Erythroblast (primary cell): Measurements from ENCODE around the gene BAIAP3.

Experiments used
- GATA1 ChIP-seq: IDR thresholded peaks from 2 replicates; pipeline ENCODE4 v1.6.1; 2011; ENCODE audit warnings: low read depth, mild to moderate bottlenecking, control low read depth, low read length, moderate library complexity
- POLR2A ChIP-seq: IDR thresholded peaks from 2 replicates; pipeline ENCODE4 v1.6.1; 2011; ENCODE audit warnings: mild to moderate bottlenecking, low read length

DNA sequence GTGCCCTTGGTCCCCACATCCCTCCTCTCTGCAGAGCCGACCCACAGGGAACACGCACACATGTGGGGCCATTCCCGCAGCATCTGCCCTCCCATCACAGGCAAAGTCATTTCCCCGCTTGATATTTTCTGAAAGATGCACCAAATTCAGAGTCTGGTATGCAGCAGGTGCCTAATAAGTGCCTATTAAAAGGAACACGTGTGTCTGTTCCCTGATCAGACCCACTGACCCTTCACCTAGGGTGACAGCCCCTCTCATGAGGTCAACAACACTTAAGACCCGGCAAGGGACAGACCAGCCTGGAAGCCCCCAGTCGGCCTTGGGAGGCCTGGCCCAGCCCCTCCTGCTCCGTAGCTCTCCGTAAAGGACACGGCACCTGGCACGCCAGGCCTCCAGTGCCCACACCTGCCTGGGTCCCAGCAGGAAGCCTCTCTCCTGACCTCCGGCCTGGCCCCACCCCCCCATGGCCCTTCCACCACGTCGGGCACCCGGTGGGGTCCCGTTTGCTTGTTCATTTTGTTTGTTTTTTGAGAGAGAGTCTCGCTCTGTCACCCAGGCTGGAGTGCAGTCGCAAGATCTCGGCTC lies 61.0 kb downstream of the BAIAP3 start:
- TF ChIP-seq POLR2A, result no peak
- no peak for TF ChIP-seq GATA1
